Neural crest cell (in vitro differentiated cells): ENCODE measurements around the gene PLPP3. TPM values are rescaled to one million over a fixed set of nuclear protein-coding genes. Genes with fewer than 3 reads are reported as not detected.

Source experiments
- DNase-seq: peaks from one replicate; pipeline ENCODE4 v3.0.0; 2021; ENCODE audit warnings: low read depth, mixed read lengths, low spot score
- H3K27ac Mint-ChIP-seq: one replicate; pipeline ENCODE4 v1.8.0; 2021; ENCODE audit warnings: mild to moderate bottlenecking, mixed read lengths; ENCODE audit not compliant: unreplicated experiment
- H3K27me3 Mint-ChIP-seq: 2 replicates; pipeline ENCODE4 v1.8.0; 2021; ENCODE audit warnings: low read depth, mild to moderate bottlenecking, mixed read lengths
- H3K36me3 Mint-ChIP-seq: 2 replicates; pipeline ENCODE4 v1.8.0; 2021; ENCODE audit warnings: low read depth, mild to moderate bottlenecking, mixed read lengths
- H3K4me1 Mint-ChIP-seq: 2 replicates; pipeline ENCODE4 v1.8.0; 2021; ENCODE audit warnings: mixed read lengths
- H3K4me3 Mint-ChIP-seq: one replicate; pipeline ENCODE4 v1.8.0; 2021; ENCODE audit warnings: mild to moderate bottlenecking, mixed read lengths
- H3K9me3 Mint-ChIP-seq: 2 replicates; pipeline ENCODE4 v1.8.0; 2021; ENCODE audit warnings: mixed read lengths
- CTCF ChIP-seq: fragments of 200-600 bp; sonication (generic); conservative IDR thresholded peaks from 2 replicates; pipeline ENCODE4 v1.5.0; 2021; ENCODE audit warnings: antibody characterized with exemption, mild to moderate bottlenecking
- total RNA-seq: library from RNA; stranded (reverse); gene quantifications from 2 replicates; pipeline ENCODE4 v1.2.1, GENCODE V29; 2021

The PLPP3 gene
- total RNA-seq, 1 donor from 2014 or later: 24.7 TPM

- peak overlapping the region; percentile 17 for H3K4me3 Mint-ChIP-seq
Measured at GRCh38 chr1:56561227-56562019, 17.9 kb downstream of the PLPP3 start.

DNA sequence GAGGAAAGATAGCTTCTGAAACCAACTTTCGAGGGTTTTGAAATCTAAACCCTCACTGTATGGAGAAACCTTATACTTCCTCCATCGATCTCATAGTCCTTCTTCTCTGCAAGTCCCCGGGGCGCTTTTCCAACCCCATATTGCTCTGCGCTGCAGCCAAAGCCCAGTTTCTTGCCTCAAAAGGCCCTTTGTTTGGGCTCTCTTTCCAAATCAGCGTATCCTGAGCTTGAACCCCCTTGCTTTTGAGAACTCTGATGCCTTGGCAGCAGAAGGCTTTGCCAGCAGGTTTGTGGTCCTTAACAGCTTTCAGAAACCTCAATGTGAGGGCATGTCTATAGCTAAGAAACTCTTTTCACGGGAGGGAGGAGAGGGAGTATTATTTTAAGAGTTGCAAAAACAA lies 21.6 kb downstream of the PLPP3 start:
- Mint-ChIP-seq H3K27ac (no peak overlapping the region), H3K4me1 (peaks cover 60% of the 10 kb centered on the region), H3K4me3 (peak overlapping the region; percentile 11), H3K9me3 (no peaks in the 10 kb centered on the region), H3K36me3 (no peaks in the 10 kb centered on the region), H3K27me3 (no peaks in the 10 kb centered on the region)
- DNase-seq: peak; percentile 20
- no peak for TF ChIP-seq CTCF

More at GRCh38 chr1:56561227-56562019, 17.9 kb downstream of the PLPP3 start:
- Mint-ChIP-seq H3K4me1 (peaks cover 72% of the 10 kb centered on the region), H3K9me3 (no peaks in the 10 kb centered on the region), H3K36me3 (no peaks in the 10 kb centered on the region), H3K27me3 (no peaks in the 10 kb centered on the region), H3K27ac (no peak overlapping the region)
- no peak for DNase-seq
- no peak for TF ChIP-seq CTCF

DNA sequence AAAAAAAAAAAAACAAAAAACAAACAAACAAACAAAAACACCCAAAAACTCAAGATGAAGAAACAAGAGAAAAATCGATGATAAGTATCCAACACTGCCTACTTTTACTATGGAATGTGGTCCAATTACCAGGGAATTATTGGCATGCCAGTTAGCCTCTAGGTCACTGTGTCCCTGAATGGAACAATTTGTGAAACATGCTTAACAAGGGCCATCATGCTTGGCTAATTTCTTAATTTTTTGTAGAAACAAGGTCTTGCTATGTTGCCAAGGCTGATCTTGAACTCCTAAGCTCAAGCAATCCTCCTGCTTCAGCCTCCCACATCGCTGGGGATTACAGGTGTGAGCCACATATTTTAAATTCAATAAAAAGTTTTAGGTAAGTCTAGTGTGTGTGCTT lies 23.9 kb downstream of the PLPP3 start:
- no peak overlapping the region for H3K4me3 Mint-ChIP-seq
- no peak overlapping the region for H3K27ac Mint-ChIP-seq
- H3K4me1 Mint-ChIP-seq: peaks cover 68% of the 10 kb centered on the region
- no peaks in the 10 kb centered on the region for H3K9me3 Mint-ChIP-seq
- no peak for DNase-seq
- no peaks in the 10 kb centered on the region for H3K27me3 Mint-ChIP-seq
- no peak for TF ChIP-seq CTCF
- H3K36me3 Mint-ChIP-seq: no peaks in the 10 kb centered on the region

DNA sequence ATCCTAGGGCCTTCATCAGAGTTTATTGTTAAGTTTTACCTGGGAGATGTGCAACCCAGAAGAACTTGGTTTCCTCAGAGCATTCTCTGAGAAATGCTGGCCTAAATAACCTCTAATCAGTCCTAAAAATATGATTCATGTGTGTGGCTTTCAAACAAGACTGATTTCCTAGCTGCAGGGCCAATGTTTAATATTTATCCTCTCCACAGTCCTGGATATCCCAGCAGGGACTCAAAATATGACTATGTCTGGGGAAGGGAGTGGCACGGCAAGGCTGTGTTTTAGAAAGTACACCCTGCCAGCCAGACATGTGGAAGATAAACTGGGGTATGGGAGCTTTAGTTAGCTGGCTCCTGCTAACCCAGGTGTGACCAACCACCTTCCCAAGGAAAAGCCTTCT lies 26.3 kb downstream of the PLPP3 start:
- no peak overlapping the region for H3K27ac Mint-ChIP-seq
- no peak for DNase-seq
- no peaks in the 10 kb centered on the region for H3K9me3 Mint-ChIP-seq
- H3K27me3 Mint-ChIP-seq: no peaks in the 10 kb centered on the region
- H3K4me3 Mint-ChIP-seq: no peak overlapping the region
- no peak for TF ChIP-seq CTCF
- no peaks in the 10 kb centered on the region for H3K36me3 Mint-ChIP-seq
- H3K4me1 Mint-ChIP-seq: peaks cover 76% of the 10 kb centered on the region

- H3K4me3 Mint-ChIP-seq: no peak overlapping the region
- peak overlapping the region; percentile 28 for H3K27ac Mint-ChIP-seq
Measured at GRCh38 chr1:56552349-56552748, 27.0 kb downstream of the PLPP3 start.

More at GRCh38 chr1:56552349-56552748, 27.0 kb downstream of the PLPP3 start:
- DNase-seq: no peak
- no peaks in the 10 kb centered on the region for H3K9me3 Mint-ChIP-seq
- peaks cover 76% of the 10 kb centered on the region for H3K4me1 Mint-ChIP-seq
- H3K36me3 Mint-ChIP-seq: no peaks in the 10 kb centered on the region
- no peaks in the 10 kb centered on the region for H3K27me3 Mint-ChIP-seq
- TF ChIP-seq CTCF: no peak
